Measurements from ENCODE around the gene THAP8. TPM values are rescaled to one million over a fixed set of nuclear protein-coding genes. Genes with fewer than 3 reads are reported as not detected.

THAP8 gene
- total and polyA plus RNA-seq, 2 of the 8 experiments (the other 6 are each of a cell fraction or from before 2014, with no cell fraction given) = 6.0 to 11.1 TPM

GRCh38 chr19:35991731-35992450, 62.2 kb downstream of the THAP8 start:
- TF ChIP-seq KDM1A (IDR thresholded peaks at IDR 0.05; ENCODE audit: borderline replicate concordance, low read length) = no peak
- TF ChIP-seq SAP30 (IDR thresholded peaks at IDR 0.05; ENCODE audit: insufficient read depth, insufficient replicate concordance, low read length) = no peak
- no peak for TF ChIP-seq ASH2L (IDR thresholded peaks at IDR 0.05; ENCODE audit: low read length)
- no peak for TF ChIP-seq ZNF274 (IDR thresholded peaks at IDR 0.05; ENCODE audit: borderline replicate concordance, extremely low read depth, low read length)
- no peak for TF ChIP-seq TAF1 (IDR thresholded peaks at IDR 0.05; ENCODE audit: low read depth, low read length)
- TF ChIP-seq TCF12 (IDR thresholded peaks at IDR 0.05; ENCODE audit: low read depth, low read length) = no peak
- TF ChIP-seq ATF2 (IDR thresholded peaks at IDR 0.05; ENCODE audit: low read length) = no peak
- no peak for TF ChIP-seq SIRT6 (IDR thresholded peaks at IDR 0.05; ENCODE audit: low read length)
- TF ChIP-seq SUZ12 (IDR thresholded peaks at IDR 0.05; ENCODE audit: low read length) = no peak
- TF ChIP-seq CHD1 (IDR thresholded peaks at IDR 0.05; ENCODE audit: low read depth, low read length) = no peak
- no peak for TF ChIP-seq RAD21 (IDR thresholded peaks at IDR 0.05 in 1 of 2, conservative IDR thresholded peaks at IDR 0.05 in 1 of 2; ENCODE audit: low read depth in 2 of 2, low read length in 2 of 2)
- H3K27ac ChIP-seq (ENCODE audit: low read depth, low read length) = no peak overlapping the region
- no peak overlapping the region for H3K23ac ChIP-seq (ENCODE audit: insufficient read length)
- no peak for DNase-seq (ENCODE audit: low read depth in 1 of 2, low spot score in 2 of 2)
- no peak overlapping the region for H2BK120ac ChIP-seq (replicated peaks; ENCODE audit: low read depth, low read length)
- no peak for FAIRE-seq
- no peak overlapping the region for H2AK5ac ChIP-seq (ENCODE audit: low read depth, low read length)
- H3K36me3 ChIP-seq (ENCODE audit: control insufficient read depth in 2 of 4, insufficient read depth in 4 of 4, low read length in 3 of 4) = no peaks in the 10 kb centered on the region
- ChIA-PET CTCF (ENCODE audit: partially characterized antibody) (interaction anchor here (0.5 to 1.6 kb wide), 5 partner anchors 11 to 64 kb away, joined by 3 read pairs; partner anchors contain the start of gene SYNE4), POLR2A (ENCODE audit: partially characterized antibody) (interaction anchor here (1.0 to 1.3 kb wide), 2 partner anchors 15 to 28 kb away, joined by 3 read pairs; no protein-coding TSS in a partner anchor)
- H2BK15ac ChIP-seq (ENCODE audit: low read length) = no peak overlapping the region
- peaks cover 10% of the 10 kb centered on the region; the same call in 1 of the 2 replicates for H3K23me2 ChIP-seq (ENCODE audit: low read depth, low read length)
- no peaks in the 10 kb centered on the region for H3K27me3 ChIP-seq (replicated peaks in 1 of 4; ENCODE audit: control insufficient read depth in 3 of 4, extremely low read depth in 1 of 4, insufficient read depth in 3 of 4, low read length in 3 of 4)
- no peak overlapping the region for H3K4me2 ChIP-seq (ENCODE audit: insufficient read depth in 1 of 2, low read depth in 2 of 2, low read length in 2 of 2)
- WGBS, 2 experiments (ENCODE audit: extremely low coverage in 1 of 2, insufficient coverage in 1 of 2, insufficient read length in 1 of 2, insufficient replicate concordance in 2 of 2, low coverage in 1 of 2, low lambda C conversion rate in 2 of 2, missing lambda C conversion rate in 1 of 2) = 85% methylated on average over 7 of the region's 7 CpGs; no CpG with 5 or more reads in 1 of the 2 experiments
- peaks cover 11% of the 10 kb centered on the region for H3K79me1 ChIP-seq (ENCODE audit: low read depth, low read length)
- H4K91ac ChIP-seq (replicated peaks; ENCODE audit: insufficient read length, low read length) = no peak overlapping the region
- no peak overlapping the region for H3K4me3 ChIP-seq (ENCODE audit: extremely low read depth in 1 of 4, insufficient read depth in 2 of 4, low read depth in 3 of 4, low read length in 4 of 4)
- H3K14ac ChIP-seq (ENCODE audit: insufficient read length) = no peak overlapping the region
- no peak overlapping the region for H3K56ac ChIP-seq (replicated peaks; ENCODE audit: insufficient read length, low read depth, low read length)
- H3K4me1 ChIP-seq (replicated peaks in 1 of 4; ENCODE audit: control insufficient read depth in 3 of 4, insufficient read depth in 4 of 4, low read length in 3 of 4) = peaks cover 0 to 5% (median 1%) of the 10 kb centered on the region in 4 experiments; a peak in 4 of 7 replicates
- no peak overlapping the region for H2BK12ac ChIP-seq (ENCODE audit: low read depth, low read length)
- H4K20me1 ChIP-seq (replicated peaks in 1 of 2; ENCODE audit: control insufficient read depth in 1 of 2, insufficient read depth in 2 of 2, low read length in 2 of 2) = peaks cover 0 to 6% of the 10 kb centered on the region in 2 experiments
- H2AFZ ChIP-seq (ENCODE audit: low read length) = no peak overlapping the region
- no peak overlapping the region for H4K8ac ChIP-seq (ENCODE audit: extremely low read depth, insufficient read depth, low read length)
- no peak overlapping the region for H2BK5ac ChIP-seq (ENCODE audit: low read depth, low read length)
- H3K4ac ChIP-seq (replicated peaks; ENCODE audit: insufficient read length, low read depth, low read length) = no peak overlapping the region
- H4K5ac ChIP-seq (ENCODE audit: insufficient read length, low read depth, low read length) = no peak overlapping the region
- no peak overlapping the region for H3K9ac ChIP-seq (replicated peaks in 1 of 4; ENCODE audit: extremely low read depth in 1 of 4, low read depth in 3 of 4, low read length in 3 of 4)
- peaks cover 0 to 9% of the 10 kb centered on the region in 2 experiments; a peak in 2 of 4 replicates for H3K79me2 ChIP-seq (ENCODE audit: control insufficient read depth in 1 of 2, insufficient read depth in 2 of 2, low read length in 2 of 2)
- H3K9me3 ChIP-seq (ENCODE audit: insufficient read depth in 2 of 2, low read depth in 1 of 2, low read length in 1 of 2) = no peaks in the 10 kb centered on the region; a peak in 1 of 4 replicates
- H2BK20ac ChIP-seq (ENCODE audit: low read length) = no peak overlapping the region
- no peak overlapping the region for H3K18ac ChIP-seq (ENCODE audit: extremely low read depth, low read length)

Data from H1 (cell line).